ENCODE measurements around the gene IDI1.

DNA sequence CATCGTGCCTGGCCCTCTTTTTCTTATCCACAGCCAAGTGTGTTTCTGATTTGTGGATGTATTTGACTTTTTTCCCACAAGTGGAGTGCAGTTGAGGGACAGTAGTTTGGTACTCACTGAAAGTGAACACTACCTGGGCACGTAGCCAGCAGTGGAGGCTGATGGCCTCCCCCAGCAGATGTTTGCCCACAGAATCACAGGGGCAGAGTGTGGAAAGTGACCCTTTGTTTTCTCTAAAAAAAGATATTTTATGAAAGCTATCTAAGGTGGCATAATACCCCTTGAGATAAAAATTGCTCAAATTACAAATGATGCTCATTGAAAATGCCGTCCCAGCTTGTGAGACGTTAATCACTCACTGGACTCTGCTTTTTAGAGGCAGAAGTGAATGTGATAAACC lies 36.3 kb upstream of the IDI1 start:
- TF ChIP-seq EP300 (IDR thresholded peaks at IDR 0.05; ENCODE audit: borderline replicate concordance) (no peak), TCF12 (IDR thresholded peaks at IDR 0.05; ENCODE audit: low read depth) (no peak), MAX (IDR thresholded peaks at IDR 0.05) (no peak), RAD21 (IDR thresholded peaks at IDR 0.05; ENCODE audit: low read depth) (no peak)
